K562 (cell line): ENCODE measurements around the gene HGS. TPM values are rescaled to one million over a fixed set of nuclear protein-coding genes. Genes with fewer than 3 reads are reported as not detected.

Experiments used
- BACH1 ChIP-seq: fragments of 200-800 bp; sonication (Bioruptor generic); IDR thresholded peaks from 2 replicates; pipeline ENCODE4 v1.6.1; 2016; ENCODE audit warnings: missing genetic modification characterization, missing compliant biosample characterization
- C11orf30 ChIP-seq: fragments of 450-650 bp; IDR thresholded peaks from 2 replicates; pipeline ENCODE4 v1.6.1; 2016; ENCODE audit warnings: low read depth, mild to moderate bottlenecking
- CREB1 ChIP-seq, 2 experiments: sonication (generic) in 1 of 2; formaldehyde crosslinking in 1 of 2; IDR thresholded peaks; 2 replicates each; pipeline versions ENCODE4 v1.6.1 to v1.8.0; 2012 to 2022; ENCODE audit warnings: inconsistent platforms in 1 of 2, mild to moderate bottlenecking in 1 of 2, missing genetic modification reagents in 1 of 2, moderate library complexity in 1 of 2
- FOSL1 ChIP-seq: fragments of 200-800 bp; sonication (Bioruptor generic); conservative IDR thresholded peaks from 2 replicates; pipeline ENCODE4 v1.6.1; 2016; ENCODE audit warnings: missing genetic modification characterization, missing compliant biosample characterization
- FOXK2 ChIP-seq, 2 experiments: fragments of 450-650 bp; IDR thresholded peaks in 1 of 2; conservative IDR thresholded peaks in 1 of 2; 2 replicates each; pipeline ENCODE4 v1.6.1; 2016; ENCODE audit warnings: low read depth in 2 of 2, mild to moderate bottlenecking in 1 of 2
- GABPA ChIP-seq: fragments of 200-800 bp; sonication (Bioruptor generic); conservative IDR thresholded peaks from 2 replicates; pipeline ENCODE4 v1.6.1; 2016; ENCODE audit warnings: low read depth, missing genetic modification characterization, missing compliant biosample characterization
- GABPB1 ChIP-seq: sonication (generic); formaldehyde crosslinking; IDR thresholded peaks from 2 replicates; pipeline ENCODE4 v1.8.0; 2022; ENCODE audit warnings: mild to moderate bottlenecking, missing genetic modification reagents
- KDM5B ChIP-seq: fragments of 200-600 bp; sonication (generic); IDR thresholded peaks from 2 replicates; pipeline ENCODE4 v1.6.1; 2012; ENCODE audit warnings: low read depth, mild to moderate bottlenecking, moderate library complexity, low read length, control low read depth, inconsistent platforms; ENCODE audit not compliant: insufficient replicate concordance
- LARP7 ChIP-seq: fragments of 450-650 bp; IDR thresholded peaks from 2 replicates; pipeline ENCODE4 v1.6.1; 2016
- MAFF ChIP-seq: IDR thresholded peaks from 2 replicates; pipeline ENCODE4 v1.6.1; 2012; ENCODE audit warnings: low read length, improper control_type of control experiment
- MAFG ChIP-seq: fragments of 450-650 bp; conservative IDR thresholded peaks from 2 replicates; pipeline ENCODE4 v1.6.1; 2016; ENCODE audit warnings: missing genetic modification characterization, missing compliant biosample characterization
- MIER1 ChIP-seq: fragments of 450-650 bp; IDR thresholded peaks from 2 replicates; pipeline ENCODE4 v1.6.1; 2016; ENCODE audit warnings: antibody characterized with exemption, mild to moderate bottlenecking, low read depth
- MYC ChIP-seq, 2 experiments: fragments of 250-450 bp in 1 of 2; sonication (Bioruptor Pico) in 1 of 2; IDR thresholded peaks; 2 replicates each; pipeline versions ENCODE4 v1.5.1 to v1.6.1; 2012 to 2021; ENCODE audit warnings: low read depth in 2 of 2, borderline replicate concordance in 1 of 2, improper control_type of control experiment in 1 of 2, low read length in 1 of 2, mild to moderate bottlenecking in 1 of 2, moderate library complexity in 1 of 2
- NUFIP1 ChIP-seq: fragments of 450-650 bp; IDR thresholded peaks from 2 replicates; pipeline ENCODE4 v1.6.1; 2018; ENCODE audit not compliant: partially characterized antibody
- POLR2A ChIP-seq: fragments of 450-650 bp; conservative IDR thresholded peaks from 2 replicates; pipeline ENCODE4 v1.6.1; 2016
- POLR2B ChIP-seq: fragments of 450-650 bp; IDR thresholded peaks from 2 replicates; pipeline ENCODE4 v1.6.1; 2018; ENCODE audit warnings: low read depth; ENCODE audit not compliant: partially characterized antibody
- ZNF134 ChIP-seq: fragments of 250-450 bp; sonication (Bioruptor Pico); conservative IDR thresholded peaks from 2 replicates; pipeline ENCODE4 v1.4.0; 2020
- ZNF175 ChIP-seq: fragments of 200-800 bp; sonication (Bioruptor generic); IDR thresholded peaks from 2 replicates; pipeline ENCODE4 v1.6.1; 2016; ENCODE audit warnings: low read depth, mild to moderate bottlenecking, missing genetic modification characterization, missing compliant biosample characterization
- polyA plus RNA-seq, 8 experiments: library from polyadenylated mRNA; depleted of rRNA in 4 of 8; stranded (reverse) in 5 of 8; unstranded in 3 of 8; fragments of >200 nt; fragmentation: Nextera tagmentation in 2 of 8; fragmentation: Illumina TruSeq in 1 of 8; extraction: Ambion mirVana in 2 of 8; extraction: Trizol in 1 of 8; gene quantifications; 2 replicates each; pipeline versions ENCODE4 v1.2.1 to v1.2.3, GENCODE V29; 2011 to 2014; ENCODE audit warnings: inconsistent platforms in 1 of 8, missing spikeins in 1 of 8
- total RNA-seq, 7 experiments: library from RNA; depleted of rRNA in 6 of 7; stranded (reverse); fragments of >200 nt in 6 of 7; fragmentation: Illumina TruSeq in 2 of 7; extraction: Trizol in 2 of 7; gene quantifications; 2 replicates each; pipeline versions ENCODE4 v1.2.1 to v1.2.3, GENCODE V29; 2011 to 2021; ENCODE audit warnings: low replicate concordance in 1 of 7
- TF ChIP-seq, protein P1 (sequence below), 2 experiments: fragments of 450-650 bp; IDR thresholded peaks; 2 replicates each; pipeline ENCODE4 v1.6.1; 2016
- TF ChIP-seq, protein P2 (sequence below): sonication (generic); formaldehyde crosslinking; IDR thresholded peaks from 2 replicates; pipeline ENCODE4 v1.8.0; 2022; ENCODE audit warnings: missing genetic modification reagents, mild to moderate bottlenecking, moderate library complexity, borderline replicate concordance
- TF ChIP-seq, protein P3 (sequence below), 2 experiments: IDR thresholded peaks in 1 of 2; conservative IDR thresholded peaks in 1 of 2; 2 replicates each; pipeline ENCODE4 v1.6.1; 2016; ENCODE audit warnings: low read depth in 2 of 2, mild to moderate bottlenecking in 1 of 2, missing compliant biosample characterization in 1 of 2, missing genetic modification characterization in 1 of 2, moderate library complexity in 1 of 2

The HGS gene
- total and polyA plus RNA-seq, 9 of the 15 experiments (the other 6 are each of a cell fraction or from before 2014, with no cell fraction given), result 3.9 to 176 (median 77.1) TPM

DNA sequence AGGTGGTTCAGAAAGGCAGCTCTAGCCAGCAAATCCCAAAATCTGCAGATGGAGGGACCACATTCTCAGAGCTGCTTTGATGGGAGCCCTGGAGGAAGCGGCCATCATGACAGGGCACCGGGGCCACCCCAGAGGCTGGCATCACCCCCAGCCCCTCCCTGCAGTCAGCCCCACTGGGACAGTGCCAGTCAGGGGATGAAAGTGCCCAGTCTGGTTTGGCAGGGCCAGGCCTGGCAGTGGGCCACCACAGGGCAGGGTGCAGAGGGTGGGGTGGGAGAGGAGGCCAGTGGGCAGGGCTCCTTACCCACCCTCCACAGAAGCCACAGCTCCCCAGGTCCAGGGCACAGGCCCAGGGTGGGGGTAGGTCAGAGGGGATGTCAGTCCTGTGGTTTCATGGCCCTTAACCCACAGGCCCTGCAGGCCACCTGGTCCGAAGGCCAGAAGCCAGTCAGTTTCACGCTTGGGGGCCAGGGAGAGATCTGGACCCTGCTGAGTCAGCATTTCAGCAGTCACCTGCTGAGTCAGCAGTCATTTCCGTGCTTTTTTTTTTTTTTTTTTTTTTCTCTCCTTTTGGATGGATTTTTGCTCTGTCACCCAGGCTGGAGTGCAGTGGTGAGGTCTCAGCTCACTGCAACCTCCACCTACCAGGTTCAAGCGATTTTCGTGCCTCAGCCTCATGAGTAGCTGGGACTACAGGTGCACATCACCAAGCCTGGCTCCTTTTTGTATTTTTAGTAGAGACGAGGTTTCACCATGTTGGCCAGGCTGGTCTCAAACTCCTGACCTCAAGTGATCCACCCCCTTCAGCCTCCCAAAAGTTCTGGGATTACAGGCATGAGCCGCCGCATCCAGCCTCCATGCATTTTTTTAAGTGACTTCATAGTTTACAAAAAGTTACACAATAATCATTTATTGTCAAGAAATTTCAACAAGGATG is 38.6 kb downstream of the HGS start (continued):
- TF ChIP-seq CREB1 (IDR thresholded peaks at IDR 0.05), result no peak
- peak; percentile 22; the same call in 1 of the 2 replicates for TF ChIP-seq CREB1 (CRISPR knock-in tag; IDR thresholded peaks at IDR 0.05)
- TF ChIP-seq FOXK2 (conservative IDR thresholded peaks at IDR 0.05 in 1 of 2, IDR thresholded peaks at IDR 0.05 in 1 of 2; ENCODE audit: low read depth in 2 of 2), result no peak
- TF ChIP-seq ZNF175, result no peak
- TF ChIP-seq, protein P1, sequence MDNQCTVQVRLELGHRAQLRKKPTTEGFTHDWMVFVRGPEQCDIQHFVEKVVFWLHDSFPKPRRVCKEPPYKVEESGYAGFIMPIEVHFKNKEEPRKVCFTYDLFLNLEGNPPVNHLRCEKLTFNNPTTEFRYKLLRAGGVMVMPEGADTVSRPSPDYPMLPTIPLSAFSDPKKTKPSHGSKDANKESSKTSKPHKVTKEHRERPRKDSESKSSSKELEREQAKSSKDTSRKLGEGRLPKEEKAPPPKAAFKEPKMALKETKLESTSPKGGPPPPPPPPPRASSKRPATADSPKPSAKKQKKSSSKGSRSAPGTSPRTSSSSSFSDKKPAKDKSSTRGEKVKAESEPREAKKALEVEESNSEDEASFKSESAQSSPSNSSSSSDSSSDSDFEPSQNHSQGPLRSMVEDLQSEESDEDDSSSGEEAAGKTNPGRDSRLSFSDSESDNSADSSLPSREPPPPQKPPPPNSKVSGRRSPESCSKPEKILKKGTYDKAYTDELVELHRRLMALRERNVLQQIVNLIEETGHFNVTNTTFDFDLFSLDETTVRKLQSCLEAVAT (IDR thresholded peaks at IDR 0.05), result 0 out of 4 replicates have a peak, but pooled peaks of 1 of the 2 experiments have one; percentile 25
- TF ChIP-seq BACH1, result peak; percentile 99
- peak; percentile 100 for TF ChIP-seq C11orf30
- TF ChIP-seq, protein P2, sequence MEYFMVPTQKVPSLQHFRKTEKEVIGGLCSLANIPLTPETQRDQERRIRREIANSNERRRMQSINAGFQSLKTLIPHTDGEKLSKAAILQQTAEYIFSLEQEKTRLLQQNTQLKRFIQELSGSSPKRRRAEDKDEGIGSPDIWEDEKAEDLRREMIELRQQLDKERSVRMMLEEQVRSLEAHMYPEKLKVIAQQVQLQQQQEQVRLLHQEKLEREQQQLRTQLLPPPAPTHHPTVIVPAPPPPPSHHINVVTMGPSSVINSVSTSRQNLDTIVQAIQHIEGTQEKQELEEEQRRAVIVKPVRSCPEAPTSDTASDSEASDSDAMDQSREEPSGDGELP (CRISPR knock-in tag), result peak; percentile 71
- TF ChIP-seq MAFF, result peak; percentile 100
- peak; percentile 34; the same call in 1 of the 2 replicates for TF ChIP-seq MIER1
- TF ChIP-seq POLR2B, result peak; percentile 43
- TF ChIP-seq NUFIP1, result peak; percentile 41
- TF ChIP-seq ZNF134 (CRISPR knock-in tag), result no peak
- TF ChIP-seq MYC (IDR thresholded peaks at IDR 0.05; ENCODE audit: low read depth, low read length), result 0 out of 2 replicates have a peak, but pooled peaks have one; percentile 10
- TF ChIP-seq MYC (CRISPR knock-in tag; IDR thresholded peaks at IDR 0.05; ENCODE audit: borderline replicate concordance, low read depth), result no peak
- 0 out of 2 replicates have a peak, but pooled peaks have one; percentile 27 for TF ChIP-seq LARP7
- 0 out of 2 replicates have a peak, but pooled peaks have one; percentile 23 for TF ChIP-seq GABPA (tag)
- peak; percentile 70 for TF ChIP-seq FOSL1 (tag)
- TF ChIP-seq, protein P3, sequence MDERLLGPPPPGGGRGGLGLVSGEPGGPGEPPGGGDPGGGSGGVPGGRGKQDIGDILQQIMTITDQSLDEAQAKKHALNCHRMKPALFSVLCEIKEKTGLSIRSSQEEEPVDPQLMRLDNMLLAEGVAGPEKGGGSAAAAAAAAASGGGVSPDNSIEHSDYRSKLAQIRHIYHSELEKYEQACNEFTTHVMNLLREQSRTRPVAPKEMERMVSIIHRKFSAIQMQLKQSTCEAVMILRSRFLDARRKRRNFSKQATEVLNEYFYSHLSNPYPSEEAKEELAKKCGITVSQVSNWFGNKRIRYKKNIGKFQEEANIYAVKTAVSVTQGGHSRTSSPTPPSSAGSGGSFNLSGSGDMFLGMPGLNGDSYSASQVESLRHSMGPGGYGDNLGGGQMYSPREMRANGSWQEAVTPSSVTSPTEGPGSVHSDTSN (CRISPR knock-in tag; IDR thresholded peaks at IDR 0.05; ENCODE audit: low read depth), result no peak
- TF ChIP-seq, protein P3 (tag; conservative IDR thresholded peaks at IDR 0.05; ENCODE audit: low read depth), result 0 out of 2 replicates have a peak, but pooled peaks have one; percentile 7
- TF ChIP-seq MAFG, result peak; percentile 100
- TF ChIP-seq POLR2A, result peak; percentile 66
- TF ChIP-seq KDM5B, result no peak
- TF ChIP-seq GABPB1 (CRISPR knock-in tag), result 0 out of 2 replicates have a peak, but pooled peaks have one; percentile 30
